CD4-positive, alpha-beta T cell treated with Interferon gamma for 1 hour (primary cell): Measurements from ENCODE around the gene LRCOL1.

Experiments
- DNase-seq: peaks from one replicate; pipeline ENCODE4 v3.0.0-alpha.2; 2020

The LRCOL1 gene

GRCh38 chr12:132562489-132563021, 47.8 kb downstream of the LRCOL1 start:
- no peak for DNase-seq

DNA sequence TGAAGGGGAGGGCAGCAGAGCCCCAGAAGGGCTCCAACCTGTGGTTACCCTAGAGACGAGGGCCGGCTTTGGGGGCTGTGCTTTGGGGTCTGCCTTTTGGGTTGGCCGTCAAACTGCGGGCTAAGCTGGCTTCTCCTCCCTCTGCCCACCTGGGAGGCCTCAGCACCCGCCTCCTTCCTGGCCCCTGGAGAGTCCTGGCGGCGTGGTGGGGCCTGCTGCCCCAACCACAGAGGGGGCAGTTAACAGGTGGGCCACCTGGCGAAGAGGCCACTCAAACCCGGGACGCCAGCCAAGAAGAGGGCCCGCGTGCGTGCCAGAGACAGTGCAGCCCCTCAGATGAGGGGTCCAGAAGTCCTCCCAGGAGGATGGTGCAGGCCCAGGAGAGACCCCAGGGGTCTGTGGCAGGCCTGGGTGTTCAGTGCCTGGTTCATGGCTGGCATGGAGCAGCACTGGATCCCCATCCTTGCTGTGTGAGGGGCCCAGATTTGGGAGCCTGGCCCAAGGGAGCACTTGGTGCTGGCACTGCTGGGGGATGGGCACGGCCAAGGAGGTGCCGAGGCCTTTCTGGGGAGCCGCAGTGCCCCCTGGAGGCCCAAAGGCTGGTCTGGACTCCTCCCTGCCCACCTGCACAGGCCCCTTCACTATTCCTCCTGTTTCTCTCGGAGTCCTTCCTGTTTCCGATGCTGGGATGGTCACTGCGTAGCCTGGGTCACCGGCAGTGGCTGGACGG, 48.8 kb downstream of the LRCOL1 start:
- DNase-seq, result no peak

GRCh38 chr12:132560614-132561426, 49.6 kb downstream of the LRCOL1 start:
- peak; percentile 71 for DNase-seq

GRCh38 chr12:132560364-132560613, 50.1 kb downstream of the LRCOL1 start:
- no peak for DNase-seq

GRCh38 chr12:132559652-132560363, 50.6 kb downstream of the LRCOL1 start:
- no peak for DNase-seq

DNA sequence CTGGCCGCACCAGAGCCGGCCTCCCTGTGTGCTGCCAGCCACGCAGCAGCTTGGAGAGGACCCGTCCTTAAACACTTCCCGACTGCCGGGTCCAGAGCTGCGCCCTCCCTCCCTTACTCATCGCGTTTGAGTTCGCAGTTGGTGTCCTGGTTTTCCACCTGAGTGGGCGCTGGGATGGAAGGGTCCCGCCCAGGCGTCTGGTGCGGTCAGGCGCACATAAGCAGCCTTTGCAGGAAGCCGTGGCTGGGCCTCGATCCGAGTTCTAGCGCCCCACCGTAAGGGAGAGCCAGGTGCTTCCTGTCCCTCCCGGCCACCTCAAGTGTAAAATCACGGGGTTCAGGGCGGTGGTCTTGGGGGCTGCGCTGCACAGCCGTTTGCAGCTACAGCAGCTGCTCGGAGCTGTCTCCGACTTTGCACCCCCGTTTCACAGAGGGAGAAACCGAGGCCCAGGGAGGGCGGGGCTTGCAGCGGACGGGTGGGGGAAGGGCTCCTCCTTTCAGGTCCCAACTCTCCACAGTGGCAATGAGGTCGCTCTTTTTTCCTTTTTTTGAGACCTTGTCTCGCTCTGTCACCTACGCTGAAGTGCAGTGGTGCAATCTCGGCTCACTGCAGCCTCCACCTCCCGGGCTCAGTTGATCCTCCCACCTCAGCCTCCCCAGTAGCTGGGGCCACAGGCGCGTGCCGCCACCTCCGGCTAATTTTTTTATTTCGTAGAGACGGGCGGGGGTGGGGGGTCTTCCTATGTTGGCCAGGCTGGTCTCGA, 51.3 kb downstream of the LRCOL1 start:
- peak; percentile 47 for DNase-seq

DNA sequence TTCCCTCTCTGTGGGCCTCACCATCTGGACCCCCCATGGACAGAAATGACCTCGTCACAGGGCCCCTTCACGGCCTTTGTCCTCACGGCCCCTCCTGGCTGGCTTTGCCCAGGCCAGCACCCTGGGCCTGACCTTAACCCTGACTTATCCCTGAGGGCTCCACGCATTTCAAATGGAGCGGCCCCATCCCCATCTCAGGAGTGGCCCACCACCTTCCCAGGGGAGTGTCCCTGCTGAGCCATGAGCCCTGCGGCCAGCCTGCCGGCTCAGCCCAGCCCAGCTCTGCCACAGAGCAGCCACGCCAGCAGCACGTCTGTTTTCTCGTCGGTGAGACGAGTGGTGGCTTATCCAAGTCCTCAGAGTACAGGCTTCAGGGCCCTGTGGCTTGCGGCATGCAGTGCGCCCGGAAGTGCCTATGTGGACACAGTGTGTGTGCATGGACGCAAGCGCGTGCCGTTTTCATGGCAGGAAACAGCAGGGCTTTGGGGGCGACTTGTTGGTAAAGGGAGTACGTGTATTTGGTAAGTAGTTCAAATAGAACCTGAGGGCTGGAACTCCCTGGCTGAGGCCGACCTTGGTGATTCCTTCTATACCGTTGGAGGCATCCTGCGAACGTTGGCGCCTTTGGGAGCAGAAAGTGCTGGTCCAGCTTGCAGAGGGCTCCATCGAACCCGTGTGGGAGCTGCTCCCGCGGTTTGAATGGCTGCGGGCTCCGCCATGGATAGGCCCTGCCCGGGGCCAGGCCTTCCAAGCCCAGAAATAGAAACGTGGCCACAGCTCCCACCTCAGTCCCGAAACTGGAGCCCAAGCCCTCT, 52.1 kb downstream of the LRCOL1 start:
- DNase-seq, result no peak

GRCh38 chr12:132557291-132558015, 52.9 kb downstream of the LRCOL1 start:
- no peak for DNase-seq

DNA sequence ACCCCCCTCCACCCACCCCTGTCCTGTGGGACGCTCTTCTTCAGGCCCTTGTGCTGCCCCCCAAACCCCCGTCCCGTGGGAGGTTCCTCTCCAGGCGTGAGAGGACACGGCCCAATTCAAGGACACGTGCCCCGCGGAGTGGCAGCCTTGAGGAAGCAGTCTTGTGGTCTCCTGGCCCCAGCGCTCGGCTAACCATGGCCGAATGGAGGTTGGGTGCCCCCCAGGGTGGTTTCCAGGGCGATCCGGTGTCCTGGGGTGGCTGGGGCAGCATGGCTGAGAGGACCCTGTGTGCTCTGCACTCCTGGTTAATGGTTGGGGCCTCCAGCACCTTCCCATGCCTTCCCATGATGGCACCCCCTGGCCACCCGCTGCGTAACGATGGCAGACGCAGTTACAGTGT, 53.6 kb downstream of the LRCOL1 start:
- DNase-seq, result no peak

GRCh38 chr12:132556216-132556615, 54.2 kb downstream of the LRCOL1 start:
- DNase-seq, result no peak

DNA sequence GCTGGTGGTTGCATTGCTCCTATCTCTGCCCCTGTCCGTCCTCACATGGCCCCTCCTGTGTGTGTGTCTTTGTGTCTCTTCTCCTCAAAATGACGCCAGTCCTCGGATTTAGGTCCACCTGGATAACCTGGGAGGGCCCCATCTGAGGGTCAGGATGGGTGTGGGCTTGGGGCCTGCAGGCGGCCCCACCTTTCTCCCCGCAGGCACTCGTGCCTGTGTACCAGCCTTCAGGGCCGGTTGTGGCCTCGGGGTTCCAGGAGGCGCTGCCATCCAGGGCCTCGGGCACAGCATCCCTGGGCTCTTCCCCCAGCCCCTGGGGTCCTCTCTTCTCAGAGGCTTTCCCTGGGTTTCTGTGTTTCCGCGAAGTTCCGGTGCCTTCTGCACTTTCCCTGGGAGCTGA, 54.7 kb downstream of the LRCOL1 start:
- DNase-seq, result no peak

- DNase-seq, result no peak
These were observed 55.3 kb downstream of the LRCOL1 start for GRCh38 chr12:132554845-132555630.
